ENCODE measurements around the gene CACNA2D4.

CACNA2D4 gene

DNA sequence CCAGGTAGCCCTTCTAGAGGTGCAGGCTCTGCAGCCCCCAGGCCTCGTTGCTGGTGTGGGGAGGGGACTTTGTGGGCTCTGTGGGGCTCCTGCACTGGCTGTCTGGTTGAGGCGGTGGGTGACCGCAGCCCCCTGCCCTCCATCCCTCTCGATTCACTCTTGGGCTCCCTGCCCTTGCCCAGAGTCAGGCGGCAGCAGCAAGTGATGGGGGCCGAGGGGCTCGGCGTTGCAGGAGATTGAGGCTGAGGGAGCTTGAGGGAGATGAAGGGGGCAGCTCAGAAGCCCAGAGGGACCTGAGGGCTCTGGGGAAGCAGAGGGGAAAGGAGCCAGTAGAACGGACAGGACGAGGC is 107.5 kb downstream of the CACNA2D4 start:
- in situ Hi-C loops (cut with MboI; ENCODE audit: low sequenced_read_pairs): no loop called here
- DNase-seq (ENCODE audit: low spot score in 2 of 2): no peak
- Histone ChIP-seq H3K27me3 (ENCODE audit: low read depth) (no peaks in the 10 kb centered on the region; the same call in 1 of the 2 replicates), H3K9me3 (no peaks in the 10 kb centered on the region), H3K4me1 (no peaks in the 10 kb centered on the region), H3K4me3 (no peak overlapping the region), H3K36me3 (replicated peaks) (no peaks in the 10 kb centered on the region)

DNA sequence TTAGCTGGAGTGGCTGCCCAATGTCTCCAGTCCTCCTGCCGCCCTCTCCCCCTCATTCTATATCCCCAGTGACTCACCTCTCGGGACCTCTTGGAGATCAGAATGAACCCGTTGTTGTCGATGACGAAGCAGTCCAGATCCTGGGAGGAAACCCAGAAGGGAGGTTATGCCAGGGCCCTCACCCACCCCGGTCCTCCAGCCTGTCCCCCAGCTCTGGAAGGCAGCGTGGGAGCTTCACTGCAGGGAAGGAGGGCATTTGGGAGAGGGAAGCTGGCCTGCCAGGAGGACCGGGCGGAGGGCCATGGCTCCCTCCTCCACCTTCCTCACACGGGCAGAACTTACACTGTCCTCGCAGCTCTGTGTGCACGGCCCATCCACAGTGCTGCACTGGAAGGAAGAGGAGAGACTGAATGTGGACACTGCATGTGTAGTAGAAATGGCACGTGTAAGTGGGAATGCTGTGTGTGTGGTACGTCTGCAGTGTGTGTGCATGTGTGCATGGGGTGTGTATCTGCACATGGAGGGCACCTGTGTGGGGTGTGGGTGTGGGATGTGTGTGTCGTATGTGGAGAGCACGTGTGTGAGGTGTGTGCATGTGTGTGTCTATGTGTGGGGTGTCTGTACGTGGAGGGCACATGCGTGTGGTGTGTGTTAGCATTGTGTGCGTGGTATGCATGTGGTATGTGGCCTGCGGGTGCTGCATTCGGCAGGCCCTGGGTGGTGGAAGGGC is 108.1 kb downstream of the CACNA2D4 start:
- Histone ChIP-seq H3K27me3 (ENCODE audit: low read depth) (no peaks in the 10 kb centered on the region; the same call in 1 of the 2 replicates), H3K4me1 (no peaks in the 10 kb centered on the region), H3K36me3 (replicated peaks) (no peaks in the 10 kb centered on the region), H3K4me3 (no peak overlapping the region), H3K9me3 (no peaks in the 10 kb centered on the region)
- in situ Hi-C loops (cut with MboI; ENCODE audit: low sequenced_read_pairs): no loop called here
- DNase-seq (ENCODE audit: low spot score in 2 of 2): no peak

GRCh38 chr12:1809591-1810190 is 108.8 kb downstream of the CACNA2D4 start:
- no peaks in the 10 kb centered on the region; the same call in 1 of the 2 replicates for H3K27me3 ChIP-seq (ENCODE audit: low read depth)
- no peak for DNase-seq (ENCODE audit: low spot score in 2 of 2)
- in situ Hi-C loops (cut with MboI; ENCODE audit: low sequenced_read_pairs): no loop called here

GRCh38 chr12:1808798-1809480 is 109.5 kb downstream of the CACNA2D4 start:
- in situ Hi-C loops (cut with MboI; ENCODE audit: low sequenced_read_pairs): no loop called here
- no peaks in the 10 kb centered on the region; the same call in 1 of the 2 replicates for H3K27me3 ChIP-seq (ENCODE audit: low read depth)
- no peaks in the 10 kb centered on the region for H3K36me3 ChIP-seq (replicated peaks)
- no peaks in the 10 kb centered on the region for H3K9me3 ChIP-seq
- H3K4me3 ChIP-seq: no peak overlapping the region
- H3K4me1 ChIP-seq: peaks cover 4% of the 10 kb centered on the region; the same call in 1 of the 2 replicates
- no peak for DNase-seq (ENCODE audit: low spot score in 2 of 2)

More at GRCh38 chr12:1809591-1810190, 108.8 kb downstream of the CACNA2D4 start:
- Histone ChIP-seq H3K36me3 (replicated peaks) (no peaks in the 10 kb centered on the region), H3K9me3 (no peaks in the 10 kb centered on the region), H3K4me3 (no peak overlapping the region), H3K4me1 (peaks cover 2% of the 10 kb centered on the region; the same call in 1 of the 2 replicates)

GRCh38 chr12:1808036-1808797 is 110.2 kb downstream of the CACNA2D4 start:
- in situ Hi-C loops (cut with MboI; ENCODE audit: low sequenced_read_pairs): no loop called here

GRCh38 chr12:1807087-1807860 is 111.2 kb downstream of the CACNA2D4 start:
- H3K4me1 ChIP-seq: peaks cover 4% of the 10 kb centered on the region; the same call in 1 of the 2 replicates
- no peaks in the 10 kb centered on the region for H3K36me3 ChIP-seq (replicated peaks)
- no peak overlapping the region for H3K4me3 ChIP-seq
- H3K9me3 ChIP-seq: no peaks in the 10 kb centered on the region
- DNase-seq (ENCODE audit: low spot score in 2 of 2): no peak
- H3K27me3 ChIP-seq (ENCODE audit: low read depth): no peaks in the 10 kb centered on the region
- in situ Hi-C loops (cut with MboI; ENCODE audit: low sequenced_read_pairs): no loop called here

More at GRCh38 chr12:1808036-1808797, 110.2 kb downstream of the CACNA2D4 start:
- peaks cover 4% of the 10 kb centered on the region; the same call in 1 of the 2 replicates for H3K4me1 ChIP-seq
- H3K9me3 ChIP-seq: no peaks in the 10 kb centered on the region
- no peaks in the 10 kb centered on the region for H3K36me3 ChIP-seq (replicated peaks)
- H3K4me3 ChIP-seq: no peak overlapping the region
- H3K27me3 ChIP-seq (ENCODE audit: low read depth): no peaks in the 10 kb centered on the region
- no peak for DNase-seq (ENCODE audit: low spot score in 2 of 2)

GRCh38 chr12:1806301-1807086 is 112.0 kb downstream of the CACNA2D4 start:
- no peaks in the 10 kb centered on the region for H3K27me3 ChIP-seq (ENCODE audit: low read depth)
- no peak overlapping the region for H3K4me3 ChIP-seq
- no peak for DNase-seq (ENCODE audit: low spot score in 2 of 2)
- H3K9me3 ChIP-seq: no peaks in the 10 kb centered on the region
- peaks cover 4% of the 10 kb centered on the region; the same call in 1 of the 2 replicates for H3K4me1 ChIP-seq
- in situ Hi-C loops (cut with MboI; ENCODE audit: low sequenced_read_pairs): no loop called here
- no peaks in the 10 kb centered on the region for H3K36me3 ChIP-seq (replicated peaks)

DNA sequence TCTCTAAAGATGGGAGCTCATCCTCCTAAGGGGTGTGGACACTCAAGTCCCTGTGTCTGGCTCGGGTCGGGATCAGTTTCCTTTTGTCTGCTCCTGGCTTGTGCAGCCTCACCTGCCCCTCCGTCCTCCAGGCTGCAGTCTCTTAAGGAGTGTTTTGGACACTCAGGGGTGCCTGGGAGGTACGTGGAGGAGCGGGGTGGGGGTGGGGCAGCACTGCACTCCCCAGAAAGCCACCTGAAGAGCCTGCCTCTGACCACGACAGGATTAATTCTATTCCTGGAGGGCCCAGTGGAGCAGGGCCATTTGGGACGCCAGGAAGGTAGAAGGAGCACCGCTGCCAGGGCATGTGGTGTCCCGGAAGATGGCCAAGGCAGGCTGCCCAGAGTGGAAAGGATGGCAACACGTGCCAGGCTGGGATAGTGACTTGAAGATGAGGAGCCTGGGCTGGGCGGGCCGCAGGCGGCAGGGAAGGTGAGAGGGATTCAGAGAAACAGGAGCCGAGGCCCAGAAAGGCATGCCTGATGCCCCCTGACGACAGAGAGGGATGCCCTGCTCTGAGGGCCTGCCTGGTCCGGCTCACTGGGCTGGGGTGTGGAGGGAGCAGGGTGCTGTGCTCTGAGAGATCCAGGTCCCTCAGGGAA is 112.9 kb downstream of the CACNA2D4 start:
- Histone ChIP-seq H3K9me3 (no peaks in the 10 kb centered on the region), H3K27me3 (ENCODE audit: low read depth) (no peaks in the 10 kb centered on the region), H3K4me1 (peaks cover 4% of the 10 kb centered on the region; the same call in 1 of the 2 replicates), H3K4me3 (no peak overlapping the region), H3K36me3 (replicated peaks) (no peaks in the 10 kb centered on the region)
- DNase-seq (ENCODE audit: low spot score in 2 of 2): no peak
- in situ Hi-C loops (cut with MboI; ENCODE audit: low sequenced_read_pairs): no loop called here

GRCh38 chr12:1804545-1805332 is 113.7 kb downstream of the CACNA2D4 start:
- Histone ChIP-seq H3K36me3 (replicated peaks) (no peaks in the 10 kb centered on the region), H3K9me3 (no peaks in the 10 kb centered on the region), H3K4me1 (peaks cover 4% of the 10 kb centered on the region; the same call in 1 of the 2 replicates), H3K4me3 (no peak overlapping the region), H3K27me3 (ENCODE audit: low read depth) (no peaks in the 10 kb centered on the region)
- in situ Hi-C loops (cut with MboI; ENCODE audit: low sequenced_read_pairs): no loop called here
- peak; percentile 85 to 94 for DNase-seq (ENCODE audit: low spot score in 2 of 2)

- no peaks in the 10 kb centered on the region for H3K36me3 ChIP-seq (replicated peaks)
- no peak for DNase-seq (ENCODE audit: low spot score in 2 of 2)
- H3K4me3 ChIP-seq: no peak overlapping the region
- peaks cover 4% of the 10 kb centered on the region; the same call in 1 of the 2 replicates for H3K4me1 ChIP-seq
- H3K9me3 ChIP-seq: no peaks in the 10 kb centered on the region
- in situ Hi-C loops (cut with MboI; ENCODE audit: low sequenced_read_pairs): no loop called here
- H3K27me3 ChIP-seq (ENCODE audit: low read depth): no peaks in the 10 kb centered on the region
Measured at GRCh38 chr12:1803736-1804135, 114.7 kb downstream of the CACNA2D4 start.

GRCh38 chr12:1801303-1801975 is 117.0 kb downstream of the CACNA2D4 start:
- in situ Hi-C loops (cut with MboI; ENCODE audit: low sequenced_read_pairs): no loop called here
- Histone ChIP-seq H3K4me3 (no peak overlapping the region), H3K9me3 (no peaks in the 10 kb centered on the region), H3K4me1 (peaks cover 6% of the 10 kb centered on the region), H3K36me3 (replicated peaks) (no peaks in the 10 kb centered on the region), H3K27me3 (ENCODE audit: low read depth) (no peaks in the 10 kb centered on the region)
- no peak for DNase-seq (ENCODE audit: low spot score in 2 of 2)

Data from HAP-1 (cell line).